ENCODE results near the gene ADAMTSL2.

ADAMTSL2 gene

DNA sequence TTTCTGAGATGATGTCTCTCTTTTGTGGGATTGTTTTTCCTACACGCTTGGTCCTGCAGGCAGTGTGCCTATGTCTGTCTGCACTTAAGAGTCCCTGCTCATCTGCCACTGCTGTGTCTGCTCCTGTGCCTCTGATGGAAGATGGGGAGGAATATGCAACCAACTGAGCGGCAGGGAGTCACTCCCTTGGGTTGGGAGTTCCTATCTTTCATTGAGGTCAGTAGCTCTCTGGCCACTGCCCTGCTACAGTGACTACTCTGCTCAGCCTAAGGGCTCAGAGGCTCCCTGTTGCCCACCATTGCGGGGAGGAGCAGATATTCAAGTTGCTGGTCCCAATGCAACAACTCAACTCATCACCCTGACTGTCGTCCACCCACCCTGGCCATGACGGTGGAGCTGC, 88.1 kb downstream of the ADAMTSL2 start:
- Histone ChIP-seq H3K9me3 (ENCODE audit: control insufficient read depth in 1 of 2, low read length in 2 of 2) (peaks cover 2 to 4% of the 10 kb centered on the region in 2 donors), H3K27me3 (ENCODE audit: control insufficient read depth in 1 of 2, insufficient read depth in 2 of 2, low read length in 2 of 2) (peaks cover 0 to 2% of the 10 kb centered on the region in 2 donors), H3K4me3 (ENCODE audit: low read depth in 1 of 2, low read length in 2 of 2) (no peak overlapping the region), H3K4me1 (ENCODE audit: control insufficient read depth in 1 of 2, insufficient read depth in 2 of 2, low read length in 2 of 2) (peaks cover 0 to 3% of the 10 kb centered on the region in 2 donors), H3K36me3 (ENCODE audit: control insufficient read depth in 1 of 2, insufficient read depth in 2 of 2, low read length in 2 of 2) (no peaks in the 10 kb centered on the region), H3K27ac (ENCODE audit: low read depth, low read length) (no peak overlapping the region), H3K9ac (ENCODE audit: low read depth in 1 of 2, low read length in 2 of 2) (no peak overlapping the region)

Measured in duodenal mucosa (tissue), 2 donors.